HepG2 (cell line): ENCODE results near the gene VARS1. TPM values are rescaled to one million over a fixed set of nuclear protein-coding genes. Genes with fewer than 3 reads are reported as not detected.
A peak's percentile ranks its signal among the peaks of the same experiment; 100 is the strongest.

Experiments used
- BORCS8-MEF2B ChIP-seq: sonication (generic); formaldehyde crosslinking; IDR thresholded peaks from 2 replicates; pipeline ENCODE4 v1.8.0; 2022; ENCODE audit warnings: mild to moderate bottlenecking, missing genetic modification reagents
- E2F1 ChIP-seq: sonication (generic); formaldehyde crosslinking; IDR thresholded peaks from 2 replicates; pipeline ENCODE4 v1.5.0; 2020; ENCODE audit warnings: missing genetic modification reagents
- EHMT2 ChIP-seq: fragments of 200-600 bp; sonication (generic); IDR thresholded peaks from 2 replicates; pipeline ENCODE4 v1.7.0; 2017; ENCODE audit warnings: antibody characterized with exemption, low read depth, low read length, borderline replicate concordance
- ELK4 ChIP-seq: sonication (generic); formaldehyde crosslinking; IDR thresholded peaks from 2 replicates; pipeline ENCODE4 v1.9.0; 2021; ENCODE audit warnings: missing genetic modification reagents, borderline replicate concordance
- GZF1 ChIP-seq: sonication (generic); formaldehyde crosslinking; IDR thresholded peaks from 2 replicates; pipeline ENCODE4 v1.5.1; 2020; ENCODE audit warnings: mild to moderate bottlenecking, missing genetic modification reagents
- HNRNPK ChIP-seq: fragments of 200-400 bp; formaldehyde crosslinking; IDR thresholded peaks from 2 replicates; pipeline ENCODE4 v1.6.1; 2018; ENCODE audit warnings: low read length, low read depth, moderate library complexity, mild to moderate bottlenecking; ENCODE audit not compliant: poor library complexity, severe bottlenecking
- HNRNPL ChIP-seq: fragments of 200-400 bp; formaldehyde crosslinking; IDR thresholded peaks from 2 replicates; pipeline ENCODE4 v1.6.1; 2017; ENCODE audit warnings: mild to moderate bottlenecking, low read depth, low read length
- IRF2 ChIP-seq: IDR thresholded peaks from 2 replicates; pipeline ENCODE4 v1.6.1; 2018; ENCODE audit warnings: missing genetic modification reagents, missing compliant biosample characterization
- KAT8 ChIP-seq: IDR thresholded peaks from 2 replicates; pipeline ENCODE4 v1.6.1; 2016; ENCODE audit warnings: missing genetic modification reagents, missing compliant biosample characterization
- KLF16 ChIP-seq, 2 experiments: sonication (generic) in 1 of 2; formaldehyde crosslinking in 1 of 2; IDR thresholded peaks; 2 replicates each; pipeline versions ENCODE4 v1.6.1 to v1.8.0; 2016 to 2023; ENCODE audit warnings: missing genetic modification reagents in 2 of 2, missing compliant biosample characterization in 1 of 2
- NCOA5 ChIP-seq: sonication (generic); formaldehyde crosslinking; IDR thresholded peaks from 2 replicates; pipeline ENCODE4 v1.4.0; 2020; ENCODE audit warnings: missing genetic modification reagents
- NRL ChIP-seq: sonication (generic); formaldehyde crosslinking; IDR thresholded peaks from 2 replicates; pipeline ENCODE4 v1.5.0; 2020; ENCODE audit warnings: missing genetic modification reagents, mild to moderate bottlenecking, moderate library complexity, borderline replicate concordance
- SOX5 ChIP-seq: IDR thresholded peaks from 2 replicates; pipeline ENCODE4 v1.6.1; 2016; ENCODE audit warnings: borderline replicate concordance
- ZFP36L2 ChIP-seq: sonication (generic); formaldehyde crosslinking; IDR thresholded peaks from 2 replicates; pipeline ENCODE4 v1.4.0; 2020; ENCODE audit warnings: missing genetic modification reagents
- ZNF577 ChIP-seq: sonication (generic); formaldehyde crosslinking; IDR thresholded peaks from 2 replicates; pipeline ENCODE4 v1.4.0; 2020; ENCODE audit warnings: mild to moderate bottlenecking, low read depth, missing genetic modification reagents, borderline replicate concordance
- polyA plus RNA-seq, 8 experiments: library from polyadenylated mRNA; depleted of rRNA in 3 of 8; stranded (reverse) in 7 of 8; unstranded in 1 of 8; fragments of >200 nt; fragmentation: Illumina TruSeq in 4 of 8; extraction: Trizol in 4 of 8; gene quantifications; 2 replicates each; pipeline versions ENCODE4 v1.2.1 to v1.2.3, GENCODE V29; 2011 to 2016; ENCODE audit warnings: low read depth in 4 of 8, missing spikeins in 1 of 8, mixed read lengths in 1 of 8; ENCODE audit not compliant: insufficient read depth in 1 of 8
- total RNA-seq, 5 experiments: library from RNA; depleted of rRNA; stranded (reverse); fragments of >200 nt; fragmentation: Illumina TruSeq; extraction: Trizol; gene quantifications; 2 replicates each; pipeline ENCODE4 v1.2.3, GENCODE V29; 2016; ENCODE audit warnings: low read depth in 1 of 5
- TF ChIP-seq, protein P1 (sequence below): sonication (generic); formaldehyde crosslinking; IDR thresholded peaks from 2 replicates; pipeline ENCODE4 v1.4.0; 2020; ENCODE audit warnings: missing genetic modification reagents, borderline replicate concordance
- TF ChIP-seq, protein P2 (sequence below): IDR thresholded peaks from 2 replicates; pipeline ENCODE4 v1.6.1; 2016; ENCODE audit warnings: low read depth
- TF ChIP-seq, protein P3 (sequence below): IDR thresholded peaks from 2 replicates; pipeline ENCODE4 v1.6.1; 2018; ENCODE audit warnings: missing genetic modification reagents, mild to moderate bottlenecking, missing compliant biosample characterization

Gene VARS1
- total and polyA plus RNA-seq, 2 of the 13 experiments (the other 11 are each of a cell fraction or from before 2014, with no cell fraction given) = 14.7 to 56.1 TPM

GRCh38 chr6:31822036-31822821 lies 26.7 kb upstream of the VARS1 start (continued):
- TF ChIP-seq, protein P1, sequence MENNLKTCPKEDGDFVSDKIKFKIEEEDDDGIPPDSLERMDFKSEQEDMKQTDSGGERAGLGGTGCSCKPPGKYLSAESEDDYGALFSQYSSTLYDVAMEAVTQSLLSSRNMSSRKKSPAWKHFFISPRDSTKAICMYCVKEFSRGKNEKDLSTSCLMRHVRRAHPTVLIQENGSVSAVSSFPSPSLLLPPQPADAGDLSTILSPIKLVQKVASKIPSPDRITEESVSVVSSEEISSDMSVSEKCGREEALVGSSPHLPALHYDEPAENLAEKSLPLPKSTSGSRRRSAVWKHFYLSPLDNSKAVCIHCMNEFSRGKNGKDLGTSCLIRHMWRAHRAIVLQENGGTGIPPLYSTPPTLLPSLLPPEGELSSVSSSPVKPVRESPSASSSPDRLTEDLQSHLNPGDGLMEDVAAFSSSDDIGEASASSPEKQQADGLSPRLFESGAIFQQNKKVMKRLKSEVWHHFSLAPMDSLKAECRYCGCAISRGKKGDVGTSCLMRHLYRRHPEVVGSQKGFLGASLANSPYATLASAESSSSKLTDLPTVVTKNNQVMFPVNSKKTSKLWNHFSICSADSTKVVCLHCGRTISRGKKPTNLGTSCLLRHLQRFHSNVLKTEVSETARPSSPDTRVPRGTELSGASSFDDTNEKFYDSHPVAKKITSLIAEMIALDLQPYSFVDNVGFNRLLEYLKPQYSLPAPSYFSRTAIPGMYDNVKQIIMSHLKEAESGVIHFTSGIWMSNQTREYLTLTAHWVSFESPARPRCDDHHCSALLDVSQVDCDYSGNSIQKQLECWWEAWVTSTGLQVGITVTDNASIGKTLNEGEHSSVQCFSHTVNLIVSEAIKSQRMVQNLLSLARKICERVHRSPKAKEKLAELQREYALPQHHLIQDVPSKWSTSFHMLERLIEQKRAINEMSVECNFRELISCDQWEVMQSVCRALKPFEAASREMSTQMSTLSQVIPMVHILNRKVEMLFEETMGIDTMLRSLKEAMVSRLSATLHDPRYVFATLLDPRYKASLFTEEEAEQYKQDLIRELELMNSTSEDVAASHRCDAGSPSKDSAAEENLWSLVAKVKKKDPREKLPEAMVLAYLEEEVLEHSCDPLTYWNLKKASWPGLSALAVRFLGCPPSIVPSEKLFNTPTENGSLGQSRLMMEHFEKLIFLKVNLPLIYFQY (CRISPR knock-in tag) = no peak; the same call in 1 of the 2 replicates
- no peak for TF ChIP-seq ELK4 (CRISPR knock-in tag)
- TF ChIP-seq BORCS8-MEF2B (CRISPR knock-in tag) = no peak
- TF ChIP-seq GZF1 = 0 out of 2 replicates have a peak, but pooled peaks have one; percentile 46
- TF ChIP-seq HNRNPK = peak; percentile 95
- no peak for TF ChIP-seq ZFP36L2
- TF ChIP-seq NRL (CRISPR knock-in tag) = no peak
- no peak for TF ChIP-seq E2F1 (CRISPR knock-in tag)
- no peak for TF ChIP-seq NCOA5 (CRISPR knock-in tag)
- TF ChIP-seq HNRNPL = no peak
- no peak; the same call in 1 of the 2 replicates for TF ChIP-seq KAT8 (CRISPR knock-in tag)
- TF ChIP-seq IRF2 (CRISPR knock-in tag) = no peak; the same call in none of the 2 replicates
- TF ChIP-seq, protein P2, sequence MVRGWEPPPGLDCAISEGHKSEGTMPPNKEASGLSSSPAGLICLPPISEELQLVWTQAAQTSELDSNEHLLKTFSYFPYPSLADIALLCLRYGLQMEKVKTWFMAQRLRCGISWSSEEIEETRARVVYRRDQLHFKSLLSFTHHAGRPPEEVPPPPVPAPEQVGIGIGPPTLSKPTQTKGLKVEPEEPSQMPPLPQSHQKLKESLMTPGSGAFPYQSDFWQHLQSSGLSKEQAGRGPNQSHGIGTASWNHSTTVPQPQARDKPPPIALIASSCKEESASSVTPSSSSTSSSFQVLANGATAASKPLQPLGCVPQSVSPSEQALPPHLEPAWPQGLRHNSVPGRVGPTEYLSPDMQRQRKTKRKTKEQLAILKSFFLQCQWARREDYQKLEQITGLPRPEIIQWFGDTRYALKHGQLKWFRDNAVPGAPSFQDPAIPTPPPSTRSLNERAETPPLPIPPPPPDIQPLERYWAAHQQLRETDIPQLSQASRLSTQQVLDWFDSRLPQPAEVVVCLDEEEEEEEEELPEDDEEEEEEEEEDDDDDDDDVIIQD (CRISPR knock-in tag) = no peak
- peak; percentile 20; the same call in 1 of the 2 replicates for TF ChIP-seq SOX5
- TF ChIP-seq ZNF577 (CRISPR knock-in tag) = 0 out of 2 replicates have a peak, but pooled peaks have one; percentile 67
- no peak for TF ChIP-seq KLF16 (CRISPR knock-in tag; IDR thresholded peaks at IDR 0.05)
- TF ChIP-seq, protein P3, sequence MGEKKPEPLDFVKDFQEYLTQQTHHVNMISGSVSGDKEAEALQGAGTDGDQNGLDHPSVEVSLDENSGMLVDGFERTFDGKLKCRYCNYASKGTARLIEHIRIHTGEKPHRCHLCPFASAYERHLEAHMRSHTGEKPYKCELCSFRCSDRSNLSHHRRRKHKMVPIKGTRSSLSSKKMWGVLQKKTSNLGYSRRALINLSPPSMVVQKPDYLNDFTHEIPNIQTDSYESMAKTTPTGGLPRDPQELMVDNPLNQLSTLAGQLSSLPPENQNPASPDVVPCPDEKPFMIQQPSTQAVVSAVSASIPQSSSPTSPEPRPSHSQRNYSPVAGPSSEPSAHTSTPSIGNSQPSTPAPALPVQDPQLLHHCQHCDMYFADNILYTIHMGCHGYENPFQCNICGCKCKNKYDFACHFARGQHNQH (CRISPR knock-in tag) = peak; percentile 22; the same call in 1 of the 2 replicates
- no peak for TF ChIP-seq EHMT2
